ENCODE results near the gene PTPRD. TPM values are rescaled to one million over a fixed set of nuclear protein-coding genes. Genes with fewer than 3 reads are reported as not detected.

The PTPRD gene
- total RNA-seq, 1 experiment from 2014 or later: 32.5 TPM

- no peak overlapping the region for H3K4me3 Mint-ChIP-seq
- Histone ChIP-seq H2AK5ac (ENCODE audit: insufficient read length, low read length) (no peak overlapping the region), H3K4me2 (ENCODE audit: insufficient read depth, insufficient read length, low read length) (no peak overlapping the region), H3K56ac (ENCODE audit: insufficient read length, low read depth, low read length) (no peak overlapping the region), H3K23ac (ENCODE audit: insufficient read length, low read depth, low read length) (no peak overlapping the region), H2BK12ac (ENCODE audit: insufficient read length, low read depth, low read length) (no peak overlapping the region), H2AFZ (ENCODE audit: low read length) (no peak overlapping the region), H3T11ph (ENCODE audit: low read length) (no peak overlapping the region), H3K9me3 (ENCODE audit: control insufficient read depth, low read depth, low read length) (no peaks in the 10 kb centered on the region), H3K14ac (ENCODE audit: insufficient read depth, low read length) (no peak overlapping the region), H3K4ac (ENCODE audit: low read depth, low read length) (no peak overlapping the region), H3K79me1 (ENCODE audit: insufficient read depth, low read depth, low read length, poor library complexity, severe bottlenecking) (no peaks in the 10 kb centered on the region), H3K23me2 (ENCODE audit: insufficient read length, low read depth, low read length, poor library complexity, severe bottlenecking) (no peaks in the 10 kb centered on the region), H3K27me3 (ENCODE audit: insufficient read depth, low read length) (no peaks in the 10 kb centered on the region), H2BK5ac (ENCODE audit: insufficient read length, low read length) (no peak overlapping the region), H3K18ac (ENCODE audit: insufficient read length, low read depth, low read length) (no peak overlapping the region), H3K4me1 (ENCODE audit: insufficient read depth, low read length) (no peaks in the 10 kb centered on the region; the same call in 1 of the 2 replicates), H2BK15ac (ENCODE audit: low read depth, low read length) (no peak overlapping the region), H4K91ac (ENCODE audit: insufficient read length, low read depth, low read length) (no peak overlapping the region), H4K20me1 (ENCODE audit: control insufficient read depth, insufficient read depth, insufficient read length) (no peaks in the 10 kb centered on the region), H4K5ac (ENCODE audit: insufficient read length, low read depth, low read length) (no peak overlapping the region), H3K27ac (ENCODE audit: insufficient read length, low read depth, low read length) (no peak overlapping the region), H2BK120ac (ENCODE audit: low read depth, low read length, poor library complexity, severe bottlenecking) (no peak overlapping the region), H3K79me2 (ENCODE audit: insufficient read depth, low read length) (0 out of 2 replicates have a peak, but pooled peaks cover 2% of the 10 kb centered on the region), H3K9ac (ENCODE audit: extremely low read depth, insufficient read length, low read length) (no peak overlapping the region), H2BK20ac (ENCODE audit: low read depth, low read length, poor library complexity, severe bottlenecking) (no peak overlapping the region), H4K8ac (replicated peaks; ENCODE audit: insufficient read length, low read depth, low read length) (no peak overlapping the region)
- H3K36me3 Mint-ChIP-seq (ENCODE audit: insufficient read depth in 1 of 3, low read depth in 3 of 3): no peaks in the 10 kb centered on the region
- DNase-seq: no peak
- no peaks in the 10 kb centered on the region for H3K9me3 Mint-ChIP-seq
- no CpG with 5 or more reads among the region's 1 CpG for WGBS (ENCODE audit: extremely low coverage, insufficient read length, low lambda C conversion rate)
- peaks cover 23% of the 10 kb centered on the region in 2 experiments for H3K4me1 Mint-ChIP-seq
- no peaks in the 10 kb centered on the region for H3K27me3 Mint-ChIP-seq (ENCODE audit: low read depth)
- no peak for TF ChIP-seq CTCF (conservative IDR thresholded peaks at IDR 0.05)
- no peak overlapping the region; a peak in 1 of 7 replicates for H3K27ac Mint-ChIP-seq
These were observed 1745.7 kb downstream of the PTPRD start for GRCh38 chr9:8867148-8867547.

Measured in H9 (cell line).